Epithelial cell of esophagus (primary cell): ENCODE measurements around the gene S100A1.
"Not testable (repeated sequence)": the region's sequence is repeated elsewhere in the genome, so short reads cannot be mapped to it uniquely, and the experiment has no call there.

Experiments used
- DNase-seq: peaks from one replicate; pipeline ENCODE4 v3.0.0; 2010; ENCODE audit warnings: low read depth
- H3K4me3 ChIP-seq: 2 replicates; pipeline ENCODE4 v1.5.1; 2011; ENCODE audit warnings: mild to moderate bottlenecking, low read length, control low read depth
- TF ChIP-seq, protein P1 (sequence below): IDR thresholded peaks from 2 replicates; pipeline ENCODE4 v1.5.1; 2011; ENCODE audit warnings: low read depth, mild to moderate bottlenecking, low read length, control low read depth, inconsistent platforms; ENCODE audit not compliant: insufficient read depth; ENCODE audit errors: missing control alignments

Gene S100A1

DNA sequence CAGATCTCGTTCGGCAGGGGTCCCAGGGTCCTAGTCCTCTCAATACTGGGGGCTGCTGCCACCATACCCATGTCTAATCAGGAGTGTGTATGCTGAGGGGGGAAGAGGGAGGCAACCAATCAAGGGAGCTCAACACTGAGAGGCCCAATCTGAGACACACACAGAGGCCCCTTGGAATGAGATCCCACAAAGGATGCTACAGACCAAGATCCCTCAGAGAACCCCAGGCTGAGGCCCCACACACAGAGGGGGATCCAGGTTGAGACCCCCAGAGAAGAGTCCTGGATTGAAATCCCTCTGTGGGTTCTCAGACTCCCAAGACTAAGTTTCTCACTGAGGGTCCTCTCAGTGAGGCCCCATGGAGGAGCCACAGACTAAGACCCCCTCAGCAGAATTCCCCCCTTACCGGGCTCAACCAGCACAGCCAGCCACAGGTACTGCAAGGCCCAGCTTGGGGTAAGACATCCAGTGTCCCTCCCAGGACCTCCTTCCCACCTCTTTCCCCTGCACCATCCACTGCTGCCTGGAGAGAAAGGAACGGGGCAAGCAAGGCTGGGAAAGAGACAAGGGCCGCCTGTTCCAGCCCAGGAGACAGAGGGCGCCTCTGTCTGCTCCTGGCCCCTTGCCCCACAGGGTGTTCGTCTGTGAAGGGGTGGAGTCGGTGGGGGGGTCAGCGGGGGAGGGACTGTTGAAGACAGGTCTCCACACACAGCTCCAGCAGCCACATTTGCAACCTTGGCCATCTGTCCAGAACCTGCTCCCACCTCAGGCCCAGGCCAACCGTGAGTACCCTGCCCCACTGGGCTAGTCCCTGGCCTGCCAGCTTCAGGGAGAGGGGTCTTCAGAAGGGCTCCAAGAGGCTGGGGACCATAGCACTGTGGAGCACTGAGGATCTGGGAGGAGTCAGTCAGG lies at the start of gene S100A1:
S100A1 (plus strand) TSS at position 720 of the 912 bp plus-strand sequence. CDS start 2,088 bp downstream, outside the sequence.
- TF ChIP-seq, protein P1, sequence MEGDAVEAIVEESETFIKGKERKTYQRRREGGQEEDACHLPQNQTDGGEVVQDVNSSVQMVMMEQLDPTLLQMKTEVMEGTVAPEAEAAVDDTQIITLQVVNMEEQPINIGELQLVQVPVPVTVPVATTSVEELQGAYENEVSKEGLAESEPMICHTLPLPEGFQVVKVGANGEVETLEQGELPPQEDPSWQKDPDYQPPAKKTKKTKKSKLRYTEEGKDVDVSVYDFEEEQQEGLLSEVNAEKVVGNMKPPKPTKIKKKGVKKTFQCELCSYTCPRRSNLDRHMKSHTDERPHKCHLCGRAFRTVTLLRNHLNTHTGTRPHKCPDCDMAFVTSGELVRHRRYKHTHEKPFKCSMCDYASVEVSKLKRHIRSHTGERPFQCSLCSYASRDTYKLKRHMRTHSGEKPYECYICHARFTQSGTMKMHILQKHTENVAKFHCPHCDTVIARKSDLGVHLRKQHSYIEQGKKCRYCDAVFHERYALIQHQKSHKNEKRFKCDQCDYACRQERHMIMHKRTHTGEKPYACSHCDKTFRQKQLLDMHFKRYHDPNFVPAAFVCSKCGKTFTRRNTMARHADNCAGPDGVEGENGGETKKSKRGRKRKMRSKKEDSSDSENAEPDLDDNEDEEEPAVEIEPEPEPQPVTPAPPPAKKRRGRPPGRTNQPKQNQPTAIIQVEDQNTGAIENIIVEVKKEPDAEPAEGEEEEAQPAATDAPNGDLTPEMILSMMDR = no peak
- peak within 1 kb of the TSS; percentile 62 for H3K4me3 ChIP-seq
- DNase-seq = no peak

DNA sequence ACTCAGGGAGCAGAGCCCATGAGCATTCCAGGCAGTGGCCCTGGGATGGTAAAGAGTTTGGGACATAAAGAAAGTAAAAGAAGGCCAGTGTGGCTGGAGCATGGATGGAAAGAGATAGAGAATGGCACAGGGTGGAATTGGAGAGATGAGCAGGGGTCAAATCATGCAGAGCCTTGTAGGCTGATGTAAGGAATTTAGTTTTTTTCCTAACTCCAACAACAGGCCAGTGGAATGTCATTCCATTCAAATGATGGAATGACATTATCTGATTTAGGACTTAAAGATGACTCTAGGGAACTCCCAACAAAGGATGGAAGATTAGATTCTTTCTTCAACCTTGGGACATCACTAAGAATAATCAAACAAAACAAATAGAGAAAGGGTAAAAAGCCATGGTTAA lies 49.7 kb upstream of the S100A1 start:
- no peak for DNase-seq
- no peak overlapping the region for H3K4me3 ChIP-seq
- TF ChIP-seq, protein P1 = no peak

DNA sequence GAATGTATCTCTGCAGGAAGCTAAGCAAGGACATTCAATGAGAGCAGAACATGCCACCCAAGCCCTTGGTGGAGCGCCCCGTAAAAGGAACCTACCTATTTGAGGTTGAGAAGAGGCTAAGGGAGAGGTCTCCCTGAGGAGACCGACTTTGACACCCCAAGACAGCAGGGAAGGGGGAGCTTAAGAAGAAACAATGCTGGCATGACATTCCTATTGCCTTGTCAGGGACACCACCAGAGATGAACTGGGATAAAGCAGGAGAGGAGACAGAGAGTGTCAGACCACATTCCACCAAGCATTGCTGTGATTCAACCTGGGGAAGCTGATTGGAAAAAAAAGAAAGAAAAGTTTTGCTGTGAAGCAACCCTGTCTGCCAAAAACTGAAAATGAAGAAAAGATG lies 49.3 kb upstream of the S100A1 start:
- DNase-seq = no peak
- H3K4me3 ChIP-seq = no peak overlapping the region
- TF ChIP-seq, protein P1 = no peak

DNA sequence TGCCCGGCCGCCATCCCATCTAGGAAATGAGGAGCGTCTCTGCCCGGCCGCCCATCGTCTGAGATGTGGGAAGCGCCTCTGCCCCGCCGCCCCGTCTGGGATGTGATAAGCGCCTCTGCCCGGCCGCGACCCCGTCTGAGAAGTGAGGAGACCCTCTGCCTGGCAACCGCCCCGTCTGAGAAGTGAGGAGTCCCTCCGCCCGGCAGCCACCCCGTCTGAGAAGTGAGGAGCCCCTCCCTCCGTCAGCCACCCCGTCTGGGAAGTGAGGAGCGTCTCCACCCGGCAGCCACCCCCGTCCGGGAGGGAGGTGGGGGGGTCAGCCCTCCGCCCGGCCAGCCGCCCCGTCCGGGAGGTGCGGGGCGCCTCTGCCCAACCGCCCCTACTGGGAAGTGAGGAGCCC lies 45.4 kb upstream of the S100A1 start:
- not testable (repeated sequence) for DNase-seq, H3K4me3 ChIP-seq

DNA sequence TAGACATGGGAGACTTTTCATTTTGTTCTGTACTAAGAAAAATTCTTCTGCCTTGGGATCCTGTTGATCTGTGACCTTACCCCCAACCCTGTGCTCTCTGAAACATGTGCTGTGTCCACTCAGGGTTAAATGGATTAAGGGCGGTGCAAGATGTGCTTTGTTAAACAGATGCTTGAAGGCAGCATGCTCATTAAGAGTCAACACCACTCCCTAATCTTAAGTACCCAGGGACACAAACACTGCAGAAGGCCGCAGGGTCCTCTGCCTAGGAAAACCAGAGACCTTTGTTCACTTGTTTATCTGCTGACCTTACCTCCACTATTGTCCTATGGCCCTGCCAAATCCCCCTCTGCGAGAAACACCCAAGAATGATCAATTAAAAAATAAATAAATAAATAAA lies 44.7 kb upstream of the S100A1 start:
- H3K4me3 ChIP-seq, DNase-seq: not testable (repeated sequence)

DNA sequence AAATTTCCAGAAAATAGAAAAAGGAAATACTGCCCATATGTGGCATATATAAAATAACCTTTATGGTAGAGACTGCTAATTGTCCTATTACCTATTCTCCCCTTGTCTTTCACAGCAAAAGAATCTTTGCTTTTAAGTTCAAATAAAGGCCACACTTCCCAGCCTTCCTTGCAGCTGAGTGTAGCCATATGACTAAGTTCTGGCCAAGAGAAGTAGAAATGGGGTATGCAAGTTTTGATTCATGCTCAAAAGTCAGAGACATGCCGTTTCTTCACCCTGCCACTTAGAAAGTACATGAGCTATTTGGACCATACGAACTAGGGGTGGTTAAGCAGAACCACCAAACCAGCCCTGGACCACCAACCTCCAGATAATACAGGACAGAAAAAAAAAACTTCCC lies 44.3 kb upstream of the S100A1 start:
- TF ChIP-seq, protein P1 = no peak
- no peak overlapping the region for H3K4me3 ChIP-seq
- DNase-seq = no peak

DNA sequence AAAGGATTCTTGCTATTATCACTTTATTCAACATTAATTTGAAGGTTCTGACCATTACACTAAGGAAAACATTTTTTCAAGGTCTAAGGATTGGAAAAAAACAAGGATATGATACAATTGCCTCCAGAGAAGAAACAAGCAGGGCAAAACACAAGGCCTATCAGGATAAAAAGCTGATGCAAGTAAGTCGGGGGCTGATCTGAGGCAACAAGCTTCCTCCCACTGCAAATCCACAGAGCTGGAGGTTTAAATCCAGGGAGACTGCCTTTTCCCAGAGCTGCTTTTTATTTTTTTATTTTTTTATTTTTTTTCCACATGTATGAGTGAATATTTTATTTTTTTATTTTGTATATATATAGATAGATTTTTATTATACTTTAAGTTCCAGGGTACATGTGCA lies 43.2 kb upstream of the S100A1 start:
- no peak overlapping the region for H3K4me3 ChIP-seq
- TF ChIP-seq, protein P1 = no peak
- no peak for DNase-seq

DNA sequence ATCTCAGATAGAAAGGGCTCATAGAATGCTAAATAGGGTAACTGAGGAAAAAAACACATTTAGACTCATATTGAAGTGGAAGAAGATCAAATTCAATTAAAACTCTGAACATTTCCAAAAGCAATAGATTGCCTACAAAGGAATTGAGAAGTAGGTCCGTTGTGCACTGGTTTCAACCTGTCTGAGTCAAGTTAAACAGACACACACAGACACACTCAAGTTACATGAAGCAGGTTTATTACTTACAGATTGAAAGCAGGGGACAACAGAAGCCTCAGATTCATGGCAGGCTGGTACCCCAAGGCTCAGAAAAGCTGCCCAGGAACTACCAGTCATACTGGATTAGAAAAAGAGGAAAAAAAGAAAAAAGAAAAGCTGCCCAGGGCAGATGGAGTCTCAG lies 41.9 kb upstream of the S100A1 start:
- DNase-seq = no peak
- TF ChIP-seq, protein P1 = no peak
- H3K4me3 ChIP-seq = no peak overlapping the region
